HCT116 (cell line): Measurements from ENCODE around the gene CAPN13. TPM values are rescaled to one million over a fixed set of nuclear protein-coding genes. Genes with fewer than 3 reads are reported as not detected.

ENCODE experiments used
- ATAC-seq: fragments of 200-7000 bp; cut with Tn5 transposase; 2 replicates; pipeline ENCODE4 v1.9.1; 2020; ENCODE audit warnings: mild to moderate bottlenecking, moderate library complexity
- BruUV-seq: library from RNA; stranded (reverse); fragments of 400-500 nt; replicated peaks from 2 replicates; lab custom pipeline; 2021; lab: Mats Ljungman, UMichigan
- CTCF ChIA-PET: fragments of 300-600 bp; sonication (Branson Sonifier 250); formaldehyde crosslinking; loops from one replicate; lab custom pipeline; 2021; ENCODE audit warnings: antibody characterized with exemption; lab: Charles Lee
- POLR2A ChIA-PET: fragments of 300-600, 350-600 bp; sonication (Branson Sonifier 250); formaldehyde crosslinking; loops from one replicate; lab custom pipeline; 2021; ENCODE audit warnings: antibody characterized with exemption; lab: Charles Lee
- RAD21 ChIA-PET, 2 experiments: fragments of 300-600 bp; sonication (Branson Sonifier 250); formaldehyde crosslinking; loops; one replicate each; lab custom pipeline; 2023; ENCODE audit warnings: low total read pairs in 2 of 2; ENCODE audit not compliant: uncharacterized antibody in 2 of 2, unreplicated experiment in 2 of 2, low non-redundant PET in 1 of 2; lab: Charles Lee
- DNase-seq: peaks from one replicate; pipeline ENCODE4 v3.0.0-alpha.2; 2010; ENCODE audit warnings: low read depth, low spot score
- H2AFZ ChIP-seq: fragments of 200-600 bp; shearing (Covaris generic), sonication (generic); 2 replicates; pipeline ENCODE4 v1.6.1; 2017; ENCODE audit warnings: low read depth, mixed run types, mixed read lengths, antibody characterized with exemption, low read length; ENCODE audit not compliant: poor library complexity, severe bottlenecking
- H3K27ac ChIP-seq: 2 replicates; pipeline ENCODE4 v1.5.1; 2012; ENCODE audit warnings: low read depth, low read length
- H3K27me3 ChIP-seq: fragments of 200-600 bp; sonication (generic); 2 replicates; pipeline ENCODE4 v1.6.1; 2016; ENCODE audit warnings: mixed run types, low read length, mixed read lengths; ENCODE audit not compliant: insufficient read depth
- H3K36me3 ChIP-seq, 2 experiments: fragments of 200-500 bp in 1 of 2; fragments of 200-600 bp in 1 of 2; sonication (Bioruptor generic) in 1 of 2; sonication (generic) in 1 of 2; 2 replicates each; pipeline versions ENCODE4 v1.5.1 to v1.6.1; 2014 to 2016; ENCODE audit warnings: low read length in 2 of 2, inconsistent platforms in 1 of 2, mixed read lengths in 1 of 2, mixed run types in 1 of 2; ENCODE audit not compliant: insufficient read depth in 2 of 2, control insufficient read depth in 1 of 2
- H3K4me1 ChIP-seq, 2 experiments: fragments of 200-600 bp in 1 of 2; sonication (generic) in 1 of 2; 2 replicates each; pipeline versions ENCODE4 v1.5.1 to v1.6.1; 2012 to 2017; ENCODE audit warnings: low read length in 2 of 2, inconsistent platforms in 1 of 2, mild to moderate bottlenecking in 1 of 2, mixed read lengths in 1 of 2, mixed run types in 1 of 2, moderate library complexity in 1 of 2; ENCODE audit not compliant: insufficient read depth in 2 of 2, control insufficient read depth in 1 of 2
- H3K4me2 ChIP-seq: fragments of 200-600 bp; sonication (generic); 2 replicates; pipeline ENCODE4 v1.6.1; 2017; ENCODE audit warnings: mixed run types, low read length, mixed read lengths
- H3K4me3 ChIP-seq, 2 experiments: fragments of 200-600 bp in 1 of 2; sonication (generic) in 1 of 2; replicated peaks in 1 of 2; 2 replicates each; pipeline ENCODE4 v1.5.1; 2011 to 2016; ENCODE audit warnings: low read length in 2 of 2, control low read depth in 1 of 2, low read depth in 1 of 2, mild to moderate bottlenecking in 1 of 2, mixed read lengths in 1 of 2, mixed run types in 1 of 2
- H3K79me2 ChIP-seq: fragments of 200-600 bp; sonication (generic); 2 replicates; pipeline ENCODE4 v1.6.1; 2017; ENCODE audit warnings: mild to moderate bottlenecking, mixed run types, low read length, moderate library complexity, mixed read lengths; ENCODE audit not compliant: insufficient read depth
- H3K9ac ChIP-seq: fragments of 200-600 bp; sonication (generic); 2 replicates; pipeline ENCODE4 v1.6.1; 2016; ENCODE audit warnings: low read length, mixed read lengths
- H3K9me2 ChIP-seq: fragments of 200-600 bp; sonication (generic), shearing (Covaris generic); 2 replicates; pipeline ENCODE4 v1.6.1; 2017; ENCODE audit warnings: mixed run types, mild to moderate bottlenecking, moderate library complexity; ENCODE audit not compliant: insufficient read depth
- H3K9me3 ChIP-seq, 2 experiments: fragments of 200-500 bp in 1 of 2; fragments of 200-600 bp in 1 of 2; sonication (Bioruptor generic) in 1 of 2; sonication (generic) in 1 of 2; 2 replicates each; pipeline ENCODE4 v1.6.1; 2014 to 2017; ENCODE audit warnings: low read length in 2 of 2, mixed read lengths in 2 of 2, inconsistent platforms in 1 of 2, low read depth in 1 of 2, mild to moderate bottlenecking in 1 of 2, mixed run types in 1 of 2, moderate library complexity in 1 of 2; ENCODE audit not compliant: control insufficient read depth in 1 of 2, insufficient read depth in 1 of 2
- H4K20me1 ChIP-seq: fragments of 200-600 bp; sonication (generic), shearing (Covaris generic); 2 replicates; pipeline ENCODE4 v1.6.1; 2017; ENCODE audit warnings: mixed run types, mild to moderate bottlenecking, moderate library complexity; ENCODE audit not compliant: insufficient read depth
- CBX3 ChIP-seq: IDR thresholded peaks from 2 replicates; pipeline ENCODE4 v1.6.1; 2012; ENCODE audit warnings: low read depth
- CEBPB ChIP-seq: IDR thresholded peaks from 2 replicates; pipeline ENCODE4 v1.6.1; 2012; ENCODE audit warnings: low read depth
- ELF1 ChIP-seq: IDR thresholded peaks from 2 replicates; pipeline ENCODE4 v1.6.1; 2012; ENCODE audit warnings: low read depth, borderline replicate concordance
- EZH2 ChIP-seq: fragments of 200-600 bp; sonication (generic); IDR thresholded peaks from 2 replicates; pipeline ENCODE4 v1.6.1; 2017; ENCODE audit warnings: antibody characterized with exemption, mixed run types
- EZH2phosphoT487 ChIP-seq: fragments of 200-600 bp; IDR thresholded peaks from 2 replicates; pipeline ENCODE4 v1.6.1; 2018; ENCODE audit warnings: antibody characterized with exemption, borderline replicate concordance
- FOSL1 ChIP-seq: IDR thresholded peaks from 2 replicates; pipeline ENCODE4 v1.6.1; 2012; ENCODE audit warnings: low read depth
- POLR2A ChIP-seq: IDR thresholded peaks from 2 replicates; pipeline ENCODE4 v1.7.0; 2011; ENCODE audit warnings: borderline replicate concordance; ENCODE audit not compliant: insufficient read depth, insufficient read length; ENCODE audit errors: extremely low read depth
- POLR2AphosphoS5 ChIP-seq: IDR thresholded peaks from 2 replicates; pipeline ENCODE4 v1.6.1; 2011; ENCODE audit warnings: mild to moderate bottlenecking, low read depth, low read length, moderate library complexity
- RAD21 ChIP-seq: IDR thresholded peaks from 2 replicates; pipeline ENCODE4 v1.6.1; 2012; ENCODE audit warnings: low read depth, mild to moderate bottlenecking
- SP1 ChIP-seq: IDR thresholded peaks from 2 replicates; pipeline ENCODE4 v1.6.1; 2012; ENCODE audit warnings: low read depth
- SRF ChIP-seq: IDR thresholded peaks from 2 replicates; pipeline ENCODE4 v1.6.1; 2012; ENCODE audit warnings: low read depth
- YY1 ChIP-seq: IDR thresholded peaks from 2 replicates; pipeline ENCODE4 v1.6.1; 2011; ENCODE audit warnings: low read length, low read depth, moderate library complexity, mild to moderate bottlenecking; ENCODE audit not compliant: insufficient replicate concordance; ENCODE audit errors: extremely low read depth
- ZFX ChIP-seq: fragments of 450-650 bp; IDR thresholded peaks from 2 replicates; pipeline ENCODE4 v1.6.1; 2017
- intact Hi-C: fragments of 100-400 bp; cut with micrococcal nuclease; formaldehyde crosslinking; loops from 2 replicates; pipeline ENCODE4 v1.10.0; 2022
- total RNA-seq: library from RNA; stranded (reverse); gene quantifications from one replicate; pipeline ENCODE4 v1.2.1, GENCODE V29; 2021; ENCODE audit not compliant: unreplicated experiment
- TF ChIP-seq, protein P1 (sequence below), 3 experiments: fragments of 200-600 bp in 1 of 3; sonication (generic) in 1 of 3; IDR thresholded peaks in 2 of 3; conservative IDR thresholded peaks in 1 of 3; 2 replicates each; pipeline ENCODE4 v1.5.1; 2012 to 2017; ENCODE audit warnings: low read depth in 2 of 3, low read length in 2 of 3, antibody characterized with exemption in 1 of 3, borderline replicate concordance in 1 of 3, control low read depth in 1 of 3, mild to moderate bottlenecking in 1 of 3, mixed read lengths in 1 of 3, mixed run types in 1 of 3, moderate library complexity in 1 of 3; ENCODE audit not compliant: insufficient read depth in 1 of 3
- TF ChIP-seq, protein P2 (sequence below): IDR thresholded peaks from 2 replicates; pipeline ENCODE4 v1.6.1; 2011; ENCODE audit warnings: mild to moderate bottlenecking, low read length, moderate library complexity; ENCODE audit not compliant: insufficient replicate concordance; ENCODE audit errors: extremely low read depth
- TF ChIP-seq, protein P3 (sequence below): IDR thresholded peaks from 2 replicates; pipeline ENCODE4 v1.6.1; 2012
- TF ChIP-seq, protein P4 (sequence below): IDR thresholded peaks from 2 replicates; pipeline ENCODE4 v1.6.1; 2012
- TF ChIP-seq, protein P5 (sequence below): IDR thresholded peaks from 2 replicates; pipeline ENCODE4 v1.6.1; 2012; ENCODE audit warnings: low read depth

CAPN13 gene
- total RNA-seq, 1 experiment from 2014 or later, result 0.25 TPM

DNA sequence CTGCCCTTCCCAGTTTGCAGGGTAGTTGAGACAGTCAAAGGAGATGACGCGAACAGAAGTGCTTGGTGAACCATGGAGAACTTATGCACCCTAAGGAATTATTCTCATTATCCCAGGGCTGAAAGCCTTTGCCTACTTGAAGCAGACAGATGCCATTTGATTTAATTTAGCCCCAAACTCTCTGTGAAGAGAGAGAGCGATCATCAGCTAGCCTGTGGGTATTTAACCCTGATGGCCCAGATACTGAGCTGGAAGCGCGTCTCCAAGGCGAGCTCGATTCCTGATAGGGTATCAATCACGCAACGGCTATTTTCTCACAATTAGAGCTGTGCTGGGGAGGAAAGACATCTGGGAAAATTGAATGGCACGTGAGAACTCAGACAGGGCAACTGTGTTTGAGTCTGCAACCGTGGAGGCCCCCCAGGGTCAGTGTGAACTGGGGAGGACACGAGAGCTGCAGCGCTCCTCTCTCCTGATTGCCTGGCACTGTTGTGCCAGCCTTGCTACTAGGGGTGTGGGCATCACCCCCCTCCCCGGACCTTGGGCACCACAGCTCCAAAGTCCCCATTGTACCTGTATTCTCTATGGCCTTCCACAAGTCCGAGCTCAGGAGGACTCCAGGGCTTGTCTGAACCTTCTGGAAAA, 73.2 kb downstream of the CAPN13 start:
- ChIA-PET POLR2A (no interaction called here), RAD21 (no interaction called here), CTCF (no interaction called here)
- peaks cover 60% of the 10 kb centered on the region for H3K27me3 ChIP-seq
- DNase-seq (no peak), ATAC-seq (no peak)
- H3K9me2 ChIP-seq, result no peaks in the 10 kb centered on the region
- no peak overlapping the region for H2AFZ ChIP-seq
- intact Hi-C loops, result no loop called here
- no peak overlapping the region for H3K9ac ChIP-seq
- H3K79me2 ChIP-seq, result no peaks in the 10 kb centered on the region
- no peaks in the 10 kb centered on the region for H4K20me1 ChIP-seq
- no peak overlapping the region for H3K4me2 ChIP-seq
- no peaks in the 10 kb centered on the region for H3K9me3 ChIP-seq
- no peaks in the 10 kb centered on the region for H3K36me3 ChIP-seq
- no peaks in the 10 kb centered on the region for H3K4me1 ChIP-seq
- no TSS peak for BruUV-seq
- no peak overlapping the region for H3K27ac ChIP-seq
- H3K4me3 ChIP-seq, result no peak overlapping the region
- no peak for TF ChIP-seq POLR2A
- TF ChIP-seq, protein P1, sequence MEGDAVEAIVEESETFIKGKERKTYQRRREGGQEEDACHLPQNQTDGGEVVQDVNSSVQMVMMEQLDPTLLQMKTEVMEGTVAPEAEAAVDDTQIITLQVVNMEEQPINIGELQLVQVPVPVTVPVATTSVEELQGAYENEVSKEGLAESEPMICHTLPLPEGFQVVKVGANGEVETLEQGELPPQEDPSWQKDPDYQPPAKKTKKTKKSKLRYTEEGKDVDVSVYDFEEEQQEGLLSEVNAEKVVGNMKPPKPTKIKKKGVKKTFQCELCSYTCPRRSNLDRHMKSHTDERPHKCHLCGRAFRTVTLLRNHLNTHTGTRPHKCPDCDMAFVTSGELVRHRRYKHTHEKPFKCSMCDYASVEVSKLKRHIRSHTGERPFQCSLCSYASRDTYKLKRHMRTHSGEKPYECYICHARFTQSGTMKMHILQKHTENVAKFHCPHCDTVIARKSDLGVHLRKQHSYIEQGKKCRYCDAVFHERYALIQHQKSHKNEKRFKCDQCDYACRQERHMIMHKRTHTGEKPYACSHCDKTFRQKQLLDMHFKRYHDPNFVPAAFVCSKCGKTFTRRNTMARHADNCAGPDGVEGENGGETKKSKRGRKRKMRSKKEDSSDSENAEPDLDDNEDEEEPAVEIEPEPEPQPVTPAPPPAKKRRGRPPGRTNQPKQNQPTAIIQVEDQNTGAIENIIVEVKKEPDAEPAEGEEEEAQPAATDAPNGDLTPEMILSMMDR (IDR thresholded peaks at IDR 0.05 in 2 of 3, conservative IDR thresholded peaks at IDR 0.05 in 1 of 3; ENCODE audit: borderline replicate concordance in 1 of 3, insufficient read depth in 1 of 3, low read depth in 2 of 3, low read length in 2 of 3), result no peak
- TF ChIP-seq CBX3, result no peak
- no peak for TF ChIP-seq EZH2
- no peak for TF ChIP-seq EZH2phosphoT487
- TF ChIP-seq RAD21, result no peak
- TF ChIP-seq CEBPB, result no peak
- TF ChIP-seq, protein P2, sequence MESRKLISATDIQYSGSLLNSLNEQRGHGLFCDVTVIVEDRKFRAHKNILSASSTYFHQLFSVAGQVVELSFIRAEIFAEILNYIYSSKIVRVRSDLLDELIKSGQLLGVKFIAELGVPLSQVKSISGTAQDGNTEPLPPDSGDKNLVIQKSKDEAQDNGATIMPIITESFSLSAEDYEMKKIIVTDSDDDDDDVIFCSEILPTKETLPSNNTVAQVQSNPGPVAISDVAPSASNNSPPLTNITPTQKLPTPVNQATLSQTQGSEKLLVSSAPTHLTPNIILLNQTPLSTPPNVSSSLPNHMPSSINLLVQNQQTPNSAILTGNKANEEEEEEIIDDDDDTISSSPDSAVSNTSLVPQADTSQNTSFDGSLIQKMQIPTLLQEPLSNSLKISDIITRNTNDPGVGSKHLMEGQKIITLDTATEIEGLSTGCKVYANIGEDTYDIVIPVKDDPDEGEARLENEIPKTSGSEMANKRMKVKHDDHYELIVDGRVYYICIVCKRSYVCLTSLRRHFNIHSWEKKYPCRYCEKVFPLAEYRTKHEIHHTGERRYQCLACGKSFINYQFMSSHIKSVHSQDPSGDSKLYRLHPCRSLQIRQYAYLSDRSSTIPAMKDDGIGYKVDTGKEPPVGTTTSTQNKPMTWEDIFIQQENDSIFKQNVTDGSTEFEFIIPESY, result no peak
- no peak for TF ChIP-seq ELF1
- TF ChIP-seq, protein P3, sequence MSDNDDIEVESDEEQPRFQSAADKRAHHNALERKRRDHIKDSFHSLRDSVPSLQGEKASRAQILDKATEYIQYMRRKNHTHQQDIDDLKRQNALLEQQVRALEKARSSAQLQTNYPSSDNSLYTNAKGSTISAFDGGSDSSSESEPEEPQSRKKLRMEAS, result no peak
- TF ChIP-seq, protein P4, sequence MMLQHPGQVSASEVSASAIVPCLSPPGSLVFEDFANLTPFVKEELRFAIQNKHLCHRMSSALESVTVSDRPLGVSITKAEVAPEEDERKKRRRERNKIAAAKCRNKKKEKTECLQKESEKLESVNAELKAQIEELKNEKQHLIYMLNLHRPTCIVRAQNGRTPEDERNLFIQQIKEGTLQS, result no peak
- TF ChIP-seq YY1, result no peak
- TF ChIP-seq, protein P5, sequence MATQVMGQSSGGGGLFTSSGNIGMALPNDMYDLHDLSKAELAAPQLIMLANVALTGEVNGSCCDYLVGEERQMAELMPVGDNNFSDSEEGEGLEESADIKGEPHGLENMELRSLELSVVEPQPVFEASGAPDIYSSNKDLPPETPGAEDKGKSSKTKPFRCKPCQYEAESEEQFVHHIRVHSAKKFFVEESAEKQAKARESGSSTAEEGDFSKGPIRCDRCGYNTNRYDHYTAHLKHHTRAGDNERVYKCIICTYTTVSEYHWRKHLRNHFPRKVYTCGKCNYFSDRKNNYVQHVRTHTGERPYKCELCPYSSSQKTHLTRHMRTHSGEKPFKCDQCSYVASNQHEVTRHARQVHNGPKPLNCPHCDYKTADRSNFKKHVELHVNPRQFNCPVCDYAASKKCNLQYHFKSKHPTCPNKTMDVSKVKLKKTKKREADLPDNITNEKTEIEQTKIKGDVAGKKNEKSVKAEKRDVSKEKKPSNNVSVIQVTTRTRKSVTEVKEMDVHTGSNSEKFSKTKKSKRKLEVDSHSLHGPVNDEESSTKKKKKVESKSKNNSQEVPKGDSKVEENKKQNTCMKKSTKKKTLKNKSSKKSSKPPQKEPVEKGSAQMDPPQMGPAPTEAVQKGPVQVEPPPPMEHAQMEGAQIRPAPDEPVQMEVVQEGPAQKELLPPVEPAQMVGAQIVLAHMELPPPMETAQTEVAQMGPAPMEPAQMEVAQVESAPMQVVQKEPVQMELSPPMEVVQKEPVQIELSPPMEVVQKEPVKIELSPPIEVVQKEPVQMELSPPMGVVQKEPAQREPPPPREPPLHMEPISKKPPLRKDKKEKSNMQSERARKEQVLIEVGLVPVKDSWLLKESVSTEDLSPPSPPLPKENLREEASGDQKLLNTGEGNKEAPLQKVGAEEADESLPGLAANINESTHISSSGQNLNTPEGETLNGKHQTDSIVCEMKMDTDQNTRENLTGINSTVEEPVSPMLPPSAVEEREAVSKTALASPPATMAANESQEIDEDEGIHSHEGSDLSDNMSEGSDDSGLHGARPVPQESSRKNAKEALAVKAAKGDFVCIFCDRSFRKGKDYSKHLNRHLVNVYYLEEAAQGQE, result no peak
- no peak for TF ChIP-seq FOSL1
- no peak for TF ChIP-seq SRF
- no peak for TF ChIP-seq ZFX
- TF ChIP-seq POLR2AphosphoS5, result no peak
- TF ChIP-seq SP1, result no peak
